GM23338 (cell line): Measurements from ENCODE around the gene SGCG. TPM values are rescaled to one million over a fixed set of nuclear protein-coding genes. Genes with fewer than 3 reads are reported as not detected.

Experiments used
- ATAC-seq: fragments of 200-7000 bp; cut with Tn5 transposase; 3 replicates; pipeline ENCODE4 v1.9.1; 2020
- DNase-seq: peaks from one replicate; pipeline ENCODE4 v3.0.0-alpha.2; 2015; ENCODE audit warnings: low spot score
- H2AFZ ChIP-seq: fragments of 200-600 bp; sonication (generic); 2 replicates; pipeline ENCODE4 v1.8.0; 2016; ENCODE audit warnings: antibody characterized with exemption, mild to moderate bottlenecking, moderate library complexity
- H3F3A ChIP-seq: fragments of 200-600 bp; sonication (generic); replicated peaks from 2 replicates; pipeline ENCODE4 v1.8.0; 2017; ENCODE audit warnings: antibody characterized with exemption, mixed run types, low read depth
- H3K27ac ChIP-seq: fragments of 200-600 bp; sonication (generic); 2 replicates; pipeline ENCODE4 v1.6.1; 2016; ENCODE audit warnings: low read depth
- H3K27me3 ChIP-seq: fragments of 200-600 bp; sonication (generic); 2 replicates; pipeline ENCODE4 v1.8.0; 2016; ENCODE audit warnings: mild to moderate bottlenecking, mixed run types, moderate library complexity; ENCODE audit not compliant: insufficient read depth
- H3K36me3 ChIP-seq: fragments of 200-600 bp; sonication (generic); 2 replicates; pipeline ENCODE4 v1.8.0; 2016; ENCODE audit warnings: mild to moderate bottlenecking; ENCODE audit not compliant: insufficient read depth
- H3K4me1 ChIP-seq: fragments of 200-600 bp; sonication (generic); 2 replicates; pipeline ENCODE4 v1.8.0; 2016; ENCODE audit warnings: mild to moderate bottlenecking, moderate library complexity; ENCODE audit not compliant: insufficient read depth
- H3K4me2 ChIP-seq: fragments of 200-600 bp; sonication (generic); 2 replicates; pipeline ENCODE4 v1.7.1; 2017; ENCODE audit warnings: mixed run types
- H3K4me3 ChIP-seq: fragments of 200-600 bp; sonication (generic); 2 replicates; pipeline ENCODE4 v1.6.1; 2016; ENCODE audit warnings: mixed run types
- H3K79me2 ChIP-seq: fragments of 200-600 bp; sonication (generic); replicated peaks from 2 replicates; pipeline ENCODE4 v1.8.0; 2017; ENCODE audit warnings: mild to moderate bottlenecking; ENCODE audit not compliant: insufficient read depth
- H3K9me2 ChIP-seq: fragments of 200-600 bp; sonication (generic); 2 replicates; pipeline ENCODE4 v1.8.0; 2017; ENCODE audit not compliant: insufficient read depth
- H4K20me1 ChIP-seq: fragments of 200-600 bp; sonication (generic); replicated peaks from 2 replicates; pipeline ENCODE4 v1.8.0; 2017; ENCODE audit warnings: mild to moderate bottlenecking; ENCODE audit not compliant: insufficient read depth
- H3K27ac Mint-ChIP-seq: 2 replicates; pipeline ENCODE4 v1.8.0; 2020; ENCODE audit warnings: inconsistent platforms, mild to moderate bottlenecking, moderate library complexity, mixed read lengths
- H3K27me3 Mint-ChIP-seq: 3 replicates; pipeline ENCODE4 v1.8.0; 2022; ENCODE audit warnings: low read depth, mild to moderate bottlenecking, moderate library complexity, mixed read lengths, inconsistent platforms; ENCODE audit not compliant: insufficient read depth, poor library complexity
- H3K36me3 Mint-ChIP-seq: 3 replicates; pipeline ENCODE4 v1.8.0; 2021; ENCODE audit warnings: low read depth, mild to moderate bottlenecking, inconsistent platforms, moderate library complexity, mixed read lengths
- H3K4me1 Mint-ChIP-seq: 3 replicates; pipeline ENCODE4 v1.8.0; 2020; ENCODE audit warnings: mild to moderate bottlenecking, inconsistent platforms, mixed read lengths
- H3K4me3 Mint-ChIP-seq: 3 replicates; pipeline ENCODE4 v1.8.0; 2021; ENCODE audit warnings: moderate library complexity, mild to moderate bottlenecking, inconsistent platforms, mixed read lengths
- H3K9me3 Mint-ChIP-seq: 3 replicates; pipeline ENCODE4 v1.8.0; 2020; ENCODE audit warnings: moderate library complexity, mild to moderate bottlenecking, inconsistent platforms, mixed read lengths
- CREB1 ChIP-seq: fragments of 250-450 bp; sonication (Bioruptor Pico); IDR thresholded peaks from 2 replicates; pipeline ENCODE4 v1.5.0; 2020; ENCODE audit warnings: low read depth, mild to moderate bottlenecking, moderate library complexity
- EZH2 ChIP-seq: fragments of 200-600 bp; sonication (generic); IDR thresholded peaks from one replicate; pipeline ENCODE4 v1.8.0; 2017; ENCODE audit warnings: antibody characterized with exemption, mild to moderate bottlenecking, low read depth; ENCODE audit not compliant: unreplicated experiment
- JUNB ChIP-seq: IDR thresholded peaks from one replicate; pipeline ENCODE4 v1.6.1; 2016; ENCODE audit warnings: antibody characterized with exemption; ENCODE audit not compliant: unreplicated experiment
- NANOG ChIP-seq: IDR thresholded peaks from 2 replicates; pipeline ENCODE4 v1.6.1; 2016; ENCODE audit warnings: antibody characterized with exemption, borderline replicate concordance
- POLR2AphosphoS5 ChIP-seq: IDR thresholded peaks from 2 replicates; pipeline ENCODE4 v1.6.1; 2016; ENCODE audit warnings: antibody characterized with exemption, low read depth
- REST ChIP-seq: IDR thresholded peaks from one replicate; pipeline ENCODE4 v1.6.1; 2018; ENCODE audit warnings: antibody characterized with exemption; ENCODE audit not compliant: unreplicated experiment
- STAT1 ChIP-seq: IDR thresholded peaks from one replicate; pipeline ENCODE4 v1.6.1; 2016; ENCODE audit warnings: antibody characterized with exemption; ENCODE audit not compliant: unreplicated experiment
- ZNF114 ChIP-seq: fragments of 250-450 bp; sonication (Bioruptor Pico); IDR thresholded peaks from 2 replicates; pipeline ENCODE4 v1.5.0; 2020; ENCODE audit warnings: mild to moderate bottlenecking, moderate library complexity
- ZNF331 ChIP-seq: fragments of 250-450 bp; sonication (Bioruptor Pico); IDR thresholded peaks from 2 replicates; pipeline ENCODE4 v1.5.0; 2020; ENCODE audit warnings: low read depth, mild to moderate bottlenecking, moderate library complexity
- polyA plus RNA-seq: library from polyadenylated mRNA; unstranded; fragments of >200 nt; fragmentation: Nextera tagmentation; extraction: Ambion mirVana; gene quantifications from 2 replicates; pipeline ENCODE4 v1.2.1, GENCODE V29; 2016
- total RNA-seq: library from RNA; depleted of rRNA; stranded (reverse); fragments of >200 nt; shearing (Covaris generic); gene quantifications from 2 replicates; pipeline ENCODE4 v1.2.3, GENCODE V29; 2014
- TF ChIP-seq, protein P1 (sequence below): IDR thresholded peaks from 2 replicates; pipeline ENCODE4 v1.6.1; 2016; ENCODE audit warnings: antibody characterized with exemption

The SGCG gene
- total and polyA plus RNA-seq, 2 experiments from 2014 or later, result not detected

DNA sequence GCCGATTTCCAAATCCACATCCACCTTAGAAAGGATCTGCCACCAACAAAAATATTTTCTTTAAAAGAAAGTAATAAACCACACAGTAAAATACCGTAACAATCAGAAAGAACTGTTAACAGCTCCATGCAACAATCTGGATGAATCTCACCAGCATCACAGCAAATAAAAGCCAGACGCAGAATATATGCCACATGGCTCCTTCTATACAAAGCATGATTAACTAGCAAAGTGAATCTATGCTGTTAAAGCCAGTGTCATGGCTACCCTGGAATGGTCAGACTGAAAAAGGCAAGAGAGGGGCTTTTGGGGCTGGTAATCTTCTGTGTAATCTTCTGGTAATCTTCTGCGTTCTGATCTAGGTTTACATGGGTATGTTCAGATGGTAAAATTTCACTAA is 171.4 kb downstream of the SGCG start:
- ATAC-seq, result no peak
- H3K36me3 ChIP-seq, result peaks cover 23% of the 10 kb centered on the region
- Mint-ChIP-seq H3K4me3 (no peak overlapping the region), H3K36me3 (peaks cover 62% of the 10 kb centered on the region), H3K9me3 (no peaks in the 10 kb centered on the region), H3K4me1 (no peaks in the 10 kb centered on the region), H3K27ac (no peak overlapping the region), H3K27me3 (peaks cover 2% of the 10 kb centered on the region)
- TF ChIP-seq ZNF114, result no peak
- TF ChIP-seq CREB1 (CRISPR knock-in tag), result no peak
- TF ChIP-seq NANOG, result no peak
- no peak for TF ChIP-seq JUNB
- TF ChIP-seq POLR2AphosphoS5, result no peak
- TF ChIP-seq, protein P1, sequence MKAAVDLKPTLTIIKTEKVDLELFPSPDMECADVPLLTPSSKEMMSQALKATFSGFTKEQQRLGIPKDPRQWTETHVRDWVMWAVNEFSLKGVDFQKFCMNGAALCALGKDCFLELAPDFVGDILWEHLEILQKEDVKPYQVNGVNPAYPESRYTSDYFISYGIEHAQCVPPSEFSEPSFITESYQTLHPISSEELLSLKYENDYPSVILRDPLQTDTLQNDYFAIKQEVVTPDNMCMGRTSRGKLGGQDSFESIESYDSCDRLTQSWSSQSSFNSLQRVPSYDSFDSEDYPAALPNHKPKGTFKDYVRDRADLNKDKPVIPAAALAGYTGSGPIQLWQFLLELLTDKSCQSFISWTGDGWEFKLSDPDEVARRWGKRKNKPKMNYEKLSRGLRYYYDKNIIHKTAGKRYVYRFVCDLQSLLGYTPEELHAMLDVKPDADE, result no peak
- no peak for TF ChIP-seq STAT1
- H3K4me2 ChIP-seq, result no peak overlapping the region
- H2AFZ ChIP-seq, result no peak overlapping the region
- peaks cover 4% of the 10 kb centered on the region for H4K20me1 ChIP-seq
- peaks cover 24% of the 10 kb centered on the region for H3K79me2 ChIP-seq
- no peaks in the 10 kb centered on the region for H3K9me2 ChIP-seq
- H3K4me1 ChIP-seq, result no peaks in the 10 kb centered on the region
- H3K27me3 ChIP-seq, result no peaks in the 10 kb centered on the region
- no peaks in the 10 kb centered on the region for H3F3A ChIP-seq
- no peak overlapping the region for H3K4me3 ChIP-seq
- no peak for DNase-seq
- no peak overlapping the region for H3K27ac ChIP-seq

DNA sequence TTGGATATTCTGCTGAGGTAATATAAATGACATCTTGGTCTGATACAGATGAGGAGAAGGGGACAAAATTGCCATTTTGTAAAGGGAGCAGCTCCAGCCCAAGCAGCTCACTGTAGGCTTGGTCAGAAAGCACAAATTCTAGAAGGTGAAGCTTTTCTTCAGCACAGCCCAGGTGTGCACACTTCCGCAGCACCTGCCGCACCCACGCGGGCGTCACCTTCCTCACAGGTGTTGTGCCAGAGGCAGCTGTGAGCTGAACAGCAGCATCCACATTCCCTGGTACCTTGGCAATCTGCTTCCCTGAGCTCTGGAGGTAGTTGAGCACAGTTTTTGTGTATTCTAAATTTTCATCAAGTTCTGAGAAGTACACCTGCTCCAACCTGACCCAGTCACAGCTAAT is 173.7 kb downstream of the SGCG start:
- H3K36me3 ChIP-seq, result peaks cover 34% of the 10 kb centered on the region

More for the DNA sequence above, 173.7 kb downstream of the SGCG start:
- Histone ChIP-seq H3K4me3 (no peak overlapping the region), H3K4me2 (no peak overlapping the region), H4K20me1 (peaks cover 4% of the 10 kb centered on the region), H3K27me3 (no peaks in the 10 kb centered on the region), H3K27ac (no peak overlapping the region), H3K4me1 (no peaks in the 10 kb centered on the region), H3K79me2 (0 out of 2 replicates have a peak, but pooled peaks cover 10% of the 10 kb centered on the region), H3K9me2 (no peaks in the 10 kb centered on the region), H2AFZ (no peak overlapping the region), H3F3A (no peaks in the 10 kb centered on the region)
- ATAC-seq, result no peak
- DNase-seq, result no peak
- no peaks in the 10 kb centered on the region for H3K9me3 Mint-ChIP-seq
- H3K27me3 Mint-ChIP-seq, result peaks cover 2% of the 10 kb centered on the region
- TF ChIP-seq JUNB (no peak), ZNF331 (CRISPR knock-in tag) (no peak), ZNF114 (no peak), EZH2 (no peak), REST (no peak), STAT1 (no peak)
- no peak overlapping the region for H3K4me3 Mint-ChIP-seq
- peaks cover 57% of the 10 kb centered on the region for H3K36me3 Mint-ChIP-seq
- H3K4me1 Mint-ChIP-seq, result no peaks in the 10 kb centered on the region
- H3K27ac Mint-ChIP-seq, result no peak overlapping the region
